ENCODE data around the gene ITIH4. TPM values are rescaled to one million over a fixed set of nuclear protein-coding genes. Genes with fewer than 3 reads are reported as not detected.

The ITIH4 gene
- total RNA-seq, 2 donors from 2014 or later = 6.0 to 6.2 TPM

GRCh38 chr3:52857864-52858263 is 27.4 kb upstream of the ITIH4 start:
- DNase-seq = no peak
- WGBS, 2 experiments (ENCODE audit: insufficient coverage in 1 of 2, insufficient read length in 1 of 2) = 90 to 98% methylated on average over 3 to 5 of the region's 5 CpGs
- Mint-ChIP-seq H3K36me3 (ENCODE audit: low read depth) (peaks cover 5% of the 10 kb centered on the region), H3K9me3 (no peaks in the 10 kb centered on the region), H3K4me1 (no peaks in the 10 kb centered on the region), H3K4me3 (no peak overlapping the region), H3K27ac (no peak overlapping the region), H3K27me3 (ENCODE audit: insufficient read depth) (no peaks in the 10 kb centered on the region)
- no peaks in the 10 kb centered on the region for H3K9me3 ChIP-seq (ENCODE audit: control insufficient read depth, low read length)
- H3K27me3 ChIP-seq (ENCODE audit: control insufficient read depth, insufficient read depth, low read length, poor library complexity, severe bottlenecking) = no peaks in the 10 kb centered on the region
- no peak overlapping the region for H3K27ac ChIP-seq (ENCODE audit: low read depth, low read length)
- no peak for TF ChIP-seq CTCF (conservative IDR thresholded peaks at IDR 0.05)
- no peaks in the 10 kb centered on the region for H3K4me1 ChIP-seq (ENCODE audit: control insufficient read depth, insufficient read depth, low read length)
- H3K4me3 ChIP-seq (ENCODE audit: low read length) = no peak overlapping the region
- H3K36me3 ChIP-seq (ENCODE audit: control insufficient read depth, insufficient read depth, low read length) = no peaks in the 10 kb centered on the region
- no peak overlapping the region for H3K9ac ChIP-seq (ENCODE audit: extremely low read depth, low read length, poor library complexity, severe bottlenecking)

DNA sequence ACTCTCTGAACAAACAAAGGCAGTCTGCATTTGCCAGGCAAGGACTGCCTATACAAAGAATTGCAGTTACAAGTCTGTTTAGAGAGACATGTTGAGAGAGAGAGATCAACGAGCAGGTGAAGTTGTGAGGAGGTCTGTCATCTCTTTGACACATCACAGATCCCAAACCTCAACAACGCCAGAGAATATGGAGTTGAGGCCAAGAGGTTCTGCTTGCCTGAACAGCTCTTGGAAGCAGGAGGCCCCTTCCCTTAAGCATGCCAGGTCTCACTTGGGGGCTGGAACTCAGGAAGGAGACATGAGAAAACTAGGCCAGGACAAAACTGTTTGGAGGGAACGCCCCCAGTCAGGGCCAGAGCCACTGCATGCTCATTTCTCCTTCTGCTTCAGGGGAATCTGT is 26.7 kb upstream of the ITIH4 start:
- Histone ChIP-seq H3K36me3 (ENCODE audit: control insufficient read depth, insufficient read depth, low read length) (peaks cover 7% of the 10 kb centered on the region), H3K27ac (ENCODE audit: low read depth, low read length) (no peak overlapping the region), H3K9me3 (ENCODE audit: control insufficient read depth, low read length) (no peaks in the 10 kb centered on the region), H3K4me1 (ENCODE audit: control insufficient read depth, insufficient read depth, low read length) (no peaks in the 10 kb centered on the region), H3K9ac (ENCODE audit: extremely low read depth, low read length, poor library complexity, severe bottlenecking) (no peak overlapping the region), H3K4me3 (ENCODE audit: low read length) (no peak overlapping the region), H3K27me3 (ENCODE audit: control insufficient read depth, insufficient read depth, low read length, poor library complexity, severe bottlenecking) (no peaks in the 10 kb centered on the region)
- H3K27ac Mint-ChIP-seq = no peak overlapping the region
- no peak overlapping the region for H3K4me3 Mint-ChIP-seq
- DNase-seq = no peak
- H3K9me3 Mint-ChIP-seq = no peaks in the 10 kb centered on the region
- H3K27me3 Mint-ChIP-seq (ENCODE audit: insufficient read depth) = no peaks in the 10 kb centered on the region
- no peaks in the 10 kb centered on the region for H3K4me1 Mint-ChIP-seq
- WGBS, 2 experiments (ENCODE audit: insufficient coverage in 1 of 2, insufficient read length in 1 of 2) = 92 to 100% methylated on average over 1 to 3 of the region's 3 CpGs
- TF ChIP-seq CTCF (conservative IDR thresholded peaks at IDR 0.05) = no peak
- peaks cover 3% of the 10 kb centered on the region for H3K36me3 Mint-ChIP-seq (ENCODE audit: low read depth)

DNA sequence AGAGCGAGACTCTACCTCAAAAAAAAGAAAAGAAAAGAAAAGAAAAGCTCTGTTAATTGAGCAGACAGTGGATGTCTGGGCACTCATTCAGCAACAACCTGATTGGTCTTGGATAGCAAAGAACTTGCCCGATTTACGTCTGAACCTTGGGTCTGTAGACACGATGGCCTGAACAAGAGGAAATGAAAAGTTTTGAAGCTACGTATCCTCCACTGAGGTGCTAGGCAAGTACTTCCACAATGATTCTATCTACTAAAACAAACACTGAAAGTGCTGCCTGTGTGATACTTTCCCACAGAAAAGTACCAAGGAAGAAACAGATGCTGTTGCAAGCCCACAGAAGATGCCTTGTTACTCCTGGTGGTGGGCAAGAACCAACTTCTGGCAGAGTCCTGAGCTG is 26.2 kb upstream of the ITIH4 start:
- H3K9me3 Mint-ChIP-seq = no peaks in the 10 kb centered on the region
- H3K27me3 ChIP-seq (ENCODE audit: control insufficient read depth, insufficient read depth, low read length, poor library complexity, severe bottlenecking) = no peaks in the 10 kb centered on the region
- no peak for TF ChIP-seq CTCF (conservative IDR thresholded peaks at IDR 0.05)
- no peak overlapping the region for H3K27ac ChIP-seq (ENCODE audit: low read depth, low read length)
- H3K4me1 ChIP-seq (ENCODE audit: control insufficient read depth, insufficient read depth, low read length) = no peaks in the 10 kb centered on the region
- H3K36me3 Mint-ChIP-seq (ENCODE audit: low read depth) = peaks cover 4% of the 10 kb centered on the region
- no peak overlapping the region for H3K27ac Mint-ChIP-seq
- 92 to 93% methylated on average over 2 to 5 of the region's 5 CpGs for WGBS, 2 experiments (ENCODE audit: insufficient coverage in 1 of 2, insufficient read length in 1 of 2)
- H3K9ac ChIP-seq (ENCODE audit: extremely low read depth, low read length, poor library complexity, severe bottlenecking) = no peak overlapping the region
- H3K4me1 Mint-ChIP-seq = no peaks in the 10 kb centered on the region
- H3K4me3 ChIP-seq (ENCODE audit: low read length) = no peak overlapping the region
- H3K36me3 ChIP-seq (ENCODE audit: control insufficient read depth, insufficient read depth, low read length) = peaks cover 11% of the 10 kb centered on the region
- H3K9me3 ChIP-seq (ENCODE audit: control insufficient read depth, low read length) = no peaks in the 10 kb centered on the region
- no peak for DNase-seq
- H3K27me3 Mint-ChIP-seq (ENCODE audit: insufficient read depth) = no peaks in the 10 kb centered on the region
- H3K4me3 Mint-ChIP-seq = no peak overlapping the region
